PC-3 (cell line): ENCODE results near the gene PIK3R3. TPM values are rescaled to one million over a fixed set of nuclear protein-coding genes. Genes with fewer than 3 reads are reported as not detected.

Experiments
- ATAC-seq: fragments of 200-7000 bp; cut with Tn5 transposase; 2 replicates; pipeline ENCODE4 v1.9.1; 2020; ENCODE audit warnings: mild to moderate bottlenecking, moderate library complexity
- BruUV-seq: library from RNA; stranded (reverse); fragments of 400-500 nt; replicated peaks from 2 replicates; lab custom pipeline; 2021; lab: Mats Ljungman, UMichigan
- CTCF ChIA-PET: fragments of 300-600 bp; sonication (Branson Sonifier 250); formaldehyde crosslinking; loops from one replicate; lab custom pipeline; 2022; ENCODE audit warnings: antibody characterized with exemption; lab: Charles Lee
- POLR2A ChIA-PET: fragments of 300-600 bp; sonication (Branson Sonifier 250); formaldehyde crosslinking; loops from one replicate; lab custom pipeline; 2022; ENCODE audit warnings: antibody characterized with exemption; ENCODE audit not compliant: unreplicated experiment; lab: Charles Lee
- DNase-seq: peaks from one replicate; pipeline ENCODE4 v3.0.0-alpha.2; 2015
- H2AFZ ChIP-seq: fragments of 300-600 bp; sonication (generic); 2 replicates; pipeline ENCODE4 v1.6.0; 2016; ENCODE audit warnings: antibody characterized with exemption, low read length
- H3F3A ChIP-seq: fragments of 300-600 bp; sonication (generic); one replicate; pipeline ENCODE4 v1.6.0; 2017; ENCODE audit warnings: antibody characterized with exemption, low read length, control low read depth, mild to moderate bottlenecking; ENCODE audit not compliant: unreplicated experiment
- H3K27ac ChIP-seq: fragments of 300-600 bp; sonication (generic); 2 replicates; pipeline ENCODE4 v1.5.1; 2016; ENCODE audit warnings: mild to moderate bottlenecking, low read length
- H3K27me3 ChIP-seq: fragments of 300-600 bp; sonication (generic); 2 replicates; pipeline ENCODE4 v1.6.1; 2016; ENCODE audit warnings: low read length, mixed read lengths
- H3K36me3 ChIP-seq: fragments of 300-600 bp; sonication (generic); 2 replicates; pipeline ENCODE4 v1.6.1; 2016; ENCODE audit warnings: low read depth, mixed run types, low read length, mixed read lengths
- H3K4me1 ChIP-seq: fragments of 300-600 bp; sonication (generic); 2 replicates; pipeline ENCODE4 v1.5.1; 2016; ENCODE audit warnings: low read length; ENCODE audit not compliant: insufficient read depth
- H3K4me2 ChIP-seq: fragments of 300-600 bp; sonication (generic); 2 replicates; pipeline ENCODE4 v1.6.0; 2016; ENCODE audit warnings: low read length
- H3K4me3 ChIP-seq: fragments of 300-600 bp; sonication (generic); 2 replicates; pipeline ENCODE4 v1.5.1; 2016; ENCODE audit warnings: mild to moderate bottlenecking, low read length, mixed read lengths
- H3K79me2 ChIP-seq: fragments of 300-600 bp; sonication (generic); 2 replicates; pipeline ENCODE4 v1.6.1; 2017; ENCODE audit warnings: low read length, mixed read lengths
- H3K9ac ChIP-seq: fragments of 300-600 bp; sonication (generic); 2 replicates; pipeline ENCODE4 v1.6.0; 2016; ENCODE audit warnings: mild to moderate bottlenecking, low read length
- H3K9me2 ChIP-seq: fragments of 300-600 bp; sonication (generic); replicated peaks from 2 replicates; pipeline ENCODE4 v1.6.1; 2016; ENCODE audit warnings: mixed run types, low read length, mixed read lengths
- H3K9me3 ChIP-seq: fragments of 300-600 bp; sonication (generic); 2 replicates; pipeline ENCODE4 v1.6.1; 2016; ENCODE audit warnings: low read length, mixed read lengths
- H4K20me1 ChIP-seq: fragments of 300-600 bp; sonication (generic); 2 replicates; pipeline ENCODE4 v1.6.1; 2016; ENCODE audit warnings: low read length, mixed read lengths
- CTCF ChIP-seq: fragments of 300-600 bp; sonication (generic); conservative IDR thresholded peaks from 2 replicates; pipeline ENCODE4 v1.5.1; 2017; ENCODE audit warnings: antibody characterized with exemption, low read depth, mild to moderate bottlenecking, low read length
- EZH2 ChIP-seq: fragments of 300-600 bp; sonication (generic); IDR thresholded peaks from one replicate; pipeline ENCODE4 v1.6.1; 2017; ENCODE audit warnings: antibody characterized with exemption, mild to moderate bottlenecking, low read length; ENCODE audit not compliant: unreplicated experiment
- EZH2phosphoT487 ChIP-seq: fragments of 300-600 bp; sonication (generic); IDR thresholded peaks from 2 replicates; pipeline ENCODE4 v1.6.1; 2018; ENCODE audit warnings: mild to moderate bottlenecking, antibody characterized with exemption, low read length, borderline replicate concordance
- intact Hi-C: fragments of 100-400 bp; cut with micrococcal nuclease; formaldehyde crosslinking; loops from 2 replicates; pipeline ENCODE4 v1.9.0; 2023
- total RNA-seq: library from RNA; depleted of rRNA; stranded (reverse); fragments of >200 nt; gene quantifications from 2 replicates; pipeline ENCODE4 v1.2.3, GENCODE V29; 2014

The PIK3R3 gene
- total RNA-seq, 1 experiment from 2014 or later = 17.7 TPM

DNA sequence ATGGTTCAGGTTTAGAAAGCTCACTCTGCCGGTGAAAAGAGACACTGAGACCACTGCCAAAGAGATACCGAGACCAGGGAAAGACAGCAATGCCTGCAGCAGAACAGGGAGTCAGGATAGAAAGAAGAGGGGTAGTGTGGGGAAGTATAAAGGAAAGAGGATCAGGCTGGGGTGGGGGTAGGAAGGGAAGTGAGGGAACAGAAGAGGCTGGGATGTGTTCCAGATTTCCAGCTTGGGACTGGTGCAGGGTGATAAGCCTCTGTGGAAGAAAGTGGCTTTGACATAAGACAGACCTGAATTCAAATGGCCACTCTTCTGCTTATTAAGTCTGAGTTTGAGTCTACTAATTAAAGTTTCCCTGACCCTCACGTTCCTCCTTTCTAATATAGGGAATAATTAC, 105.9 kb downstream of the PIK3R3 start:
- CTCF ChIA-PET = no interaction called here
- POLR2A ChIA-PET = no interaction called here
- H3K27me3 ChIP-seq = no peaks in the 10 kb centered on the region
- no peaks in the 10 kb centered on the region for H3K4me1 ChIP-seq
- H4K20me1 ChIP-seq = no peaks in the 10 kb centered on the region
- H3K4me3 ChIP-seq = no peak overlapping the region
- H2AFZ ChIP-seq = no peak overlapping the region
- H3K79me2 ChIP-seq = no peaks in the 10 kb centered on the region
- no peak overlapping the region for H3K27ac ChIP-seq
- H3K9ac ChIP-seq = no peak overlapping the region
- no peaks in the 10 kb centered on the region for H3F3A ChIP-seq
- intact Hi-C loops = no loop called here
- DNase-seq = no peak
- peaks cover 27% of the 10 kb centered on the region for H3K36me3 ChIP-seq
- H3K9me2 ChIP-seq = no peaks in the 10 kb centered on the region
- TF ChIP-seq EZH2 = no peak
- TF ChIP-seq EZH2phosphoT487 = no peak
- TF ChIP-seq CTCF = no peak
- BruUV-seq = no TSS peak
- no peak overlapping the region for H3K4me2 ChIP-seq
- no peaks in the 10 kb centered on the region for H3K9me3 ChIP-seq
- no peak for ATAC-seq

- Histone ChIP-seq H3K4me3 (no peak overlapping the region), H3K4me1 (no peaks in the 10 kb centered on the region), H2AFZ (no peak overlapping the region), H3K79me2 (no peaks in the 10 kb centered on the region), H3F3A (no peaks in the 10 kb centered on the region), H3K9me3 (no peaks in the 10 kb centered on the region), H3K4me2 (no peak overlapping the region), H4K20me1 (no peaks in the 10 kb centered on the region), H3K27me3 (no peaks in the 10 kb centered on the region), H3K9ac (no peak overlapping the region), H3K36me3 (peaks cover 27% of the 10 kb centered on the region), H3K27ac (no peak overlapping the region), H3K9me2 (no peaks in the 10 kb centered on the region)
- TF ChIP-seq CTCF = 0 out of 2 replicates have a peak, but pooled peaks have one; percentile 11
- no peak for TF ChIP-seq EZH2
- intact Hi-C loops = no loop called here
- ATAC-seq = peak; percentile 64
- CTCF ChIA-PET = no interaction called here
- POLR2A ChIA-PET = no interaction called here
- peak; percentile 28 for DNase-seq
- no TSS peak for BruUV-seq
Observed at GRCh38 chr1:46021046-46021996, 111.1 kb downstream of the PIK3R3 start.

DNA sequence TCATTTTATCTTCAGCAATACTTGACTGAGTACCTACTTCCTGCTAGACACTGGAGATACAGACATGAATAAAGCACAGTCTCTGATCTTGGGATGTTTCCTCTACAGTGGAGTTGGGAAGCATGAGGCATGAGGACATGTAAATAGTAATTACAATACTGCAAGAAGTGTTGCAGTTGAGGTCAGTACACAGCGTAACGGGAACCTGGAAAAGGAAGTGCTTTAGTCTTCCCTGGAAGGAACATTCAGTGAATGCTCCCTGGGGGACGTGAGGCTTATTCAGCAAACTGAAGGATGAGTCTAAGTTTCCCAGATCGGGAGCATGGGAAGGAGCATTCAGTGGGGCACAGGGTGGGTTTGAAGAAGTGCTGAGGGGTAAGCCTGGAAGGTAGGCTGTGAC, 112.4 kb downstream of the PIK3R3 start:
- Histone ChIP-seq H2AFZ (no peak overlapping the region), H3K4me1 (no peaks in the 10 kb centered on the region), H3K9me3 (no peaks in the 10 kb centered on the region), H4K20me1 (no peaks in the 10 kb centered on the region), H3K27me3 (no peaks in the 10 kb centered on the region), H3K9ac (no peak overlapping the region), H3K79me2 (no peaks in the 10 kb centered on the region), H3K4me3 (no peak overlapping the region), H3K4me2 (no peak overlapping the region), H3K27ac (no peak overlapping the region), H3K36me3 (peaks cover 27% of the 10 kb centered on the region), H3K9me2 (no peaks in the 10 kb centered on the region), H3F3A (no peaks in the 10 kb centered on the region)
- no TSS peak for BruUV-seq
- no peak for DNase-seq
- TF ChIP-seq EZH2phosphoT487 (no peak), CTCF (no peak), EZH2 (no peak)
- intact Hi-C loops = no loop called here
- ChIA-PET POLR2A (no interaction called here), CTCF (no interaction called here)
- no peak for ATAC-seq
